ENCODE results near the gene NSMCE4A. TPM values are rescaled to one million over a fixed set of nuclear protein-coding genes. Genes with fewer than 3 reads are reported as not detected.

Gene NSMCE4A
- total and polyA plus RNA-seq, 2 of the 4 experiments (the other 2 are of a cell fraction), result 13.4 to 33.2 TPM

DNA sequence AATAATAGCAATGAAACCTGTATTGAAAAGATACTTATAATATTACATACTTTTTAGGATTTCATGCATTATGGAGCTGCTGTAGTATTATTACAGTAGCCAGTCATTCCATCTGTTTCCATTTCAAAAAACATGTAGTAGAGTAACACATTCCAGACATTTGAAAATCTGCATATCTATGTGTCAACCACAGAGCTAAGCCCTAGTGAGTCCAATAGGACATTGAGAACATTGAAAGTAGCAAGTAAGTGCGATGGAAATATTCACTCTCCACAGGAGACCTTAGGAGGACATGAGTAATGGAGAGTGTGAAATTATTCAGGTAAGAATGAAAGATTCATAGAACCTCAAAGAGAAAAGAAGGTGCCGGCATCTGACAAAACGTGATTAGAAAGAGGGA, 15.3 kb downstream of the NSMCE4A start:
- H3K56ac ChIP-seq (ENCODE audit: extremely low read depth, insufficient read depth, low read length), result no peak overlapping the region
- H3K14ac ChIP-seq (replicated peaks; ENCODE audit: low read depth, low read length), result no peak overlapping the region
- dilution Hi-C loops (cut with HindIII; ENCODE audit: low sequenced_read_pairs, unreplicated experiment) (no loop called here), in situ Hi-C loops (cut with MboI; ENCODE audit: low sequenced_read_pairs) (no loop called here), intact Hi-C loops (cut with micrococcal nuclease) (no loop called here)
- no peaks in the 10 kb centered on the region for H3K27me3 ChIP-seq (ENCODE audit: control insufficient read depth, insufficient read depth, low read length)
- no peak overlapping the region for H3K23ac ChIP-seq (ENCODE audit: low read depth, low read length)
- no CpG with 5 or more reads among the region's 3 CpGs for WGBS, 2 experiments (ENCODE audit: extremely low coverage in 2 of 2, insufficient read length in 1 of 2)
- ChIA-PET POLR2A (ENCODE audit: unreplicated experiment) (no interaction called here), CTCF (interaction anchor here (0.6 kb wide), 1 partner anchor 40 kb away, joined by 3 read pairs; no protein-coding TSS in a partner anchor)
- DNase-seq, result no peak
- no peak overlapping the region for H3K18ac ChIP-seq (ENCODE audit: low read depth, low read length)
- H2AK5ac ChIP-seq (ENCODE audit: low read depth, low read length), result no peak overlapping the region
- no peak overlapping the region for H2BK20ac ChIP-seq (ENCODE audit: low read depth, low read length)
- H3K9me3 ChIP-seq (ENCODE audit: control insufficient read depth, insufficient read depth, low read length), result no peaks in the 10 kb centered on the region
- H3K4me3 ChIP-seq (ENCODE audit: insufficient read depth, low read depth, low read length), result no peak overlapping the region
- TF ChIP-seq MXI1 (IDR thresholded peaks at IDR 0.05; ENCODE audit: borderline replicate concordance, low read depth, low read length) (no peak), MAFK (IDR thresholded peaks at IDR 0.05; ENCODE audit: low read depth, low read length) (no peak), MAZ (IDR thresholded peaks at IDR 0.05; ENCODE audit: borderline replicate concordance, low read depth, low read length) (no peak), RFX5 (IDR thresholded peaks at IDR 0.05; ENCODE audit: low read depth, low read length) (no peak), CEBPB (IDR thresholded peaks at IDR 0.05; ENCODE audit: low read depth, low read length) (no peak), RCOR1 (IDR thresholded peaks at IDR 0.05; ENCODE audit: insufficient replicate concordance, low read length) (no peak), CHD1 (IDR thresholded peaks at IDR 0.05; ENCODE audit: low read depth, low read length) (no peak), BHLHE40 (IDR thresholded peaks at IDR 0.05; ENCODE audit: low read depth, low read length) (no peak), NFE2L2 (IDR thresholded peaks at IDR 0.05; ENCODE audit: low read depth, low read length) (no peak), SMC3 (IDR thresholded peaks at IDR 0.05; ENCODE audit: low read depth, low read length) (no peak)
- TF ChIP-seq, protein P1, sequence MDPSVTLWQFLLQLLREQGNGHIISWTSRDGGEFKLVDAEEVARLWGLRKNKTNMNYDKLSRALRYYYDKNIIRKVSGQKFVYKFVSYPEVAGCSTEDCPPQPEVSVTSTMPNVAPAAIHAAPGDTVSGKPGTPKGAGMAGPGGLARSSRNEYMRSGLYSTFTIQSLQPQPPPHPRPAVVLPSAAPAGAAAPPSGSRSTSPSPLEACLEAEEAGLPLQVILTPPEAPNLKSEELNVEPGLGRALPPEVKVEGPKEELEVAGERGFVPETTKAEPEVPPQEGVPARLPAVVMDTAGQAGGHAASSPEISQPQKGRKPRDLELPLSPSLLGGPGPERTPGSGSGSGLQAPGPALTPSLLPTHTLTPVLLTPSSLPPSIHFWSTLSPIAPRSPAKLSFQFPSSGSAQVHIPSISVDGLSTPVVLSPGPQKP (IDR thresholded peaks at IDR 0.05; ENCODE audit: borderline replicate concordance, low read depth, low read length), result no peak
- TF ChIP-seq, protein P2, sequence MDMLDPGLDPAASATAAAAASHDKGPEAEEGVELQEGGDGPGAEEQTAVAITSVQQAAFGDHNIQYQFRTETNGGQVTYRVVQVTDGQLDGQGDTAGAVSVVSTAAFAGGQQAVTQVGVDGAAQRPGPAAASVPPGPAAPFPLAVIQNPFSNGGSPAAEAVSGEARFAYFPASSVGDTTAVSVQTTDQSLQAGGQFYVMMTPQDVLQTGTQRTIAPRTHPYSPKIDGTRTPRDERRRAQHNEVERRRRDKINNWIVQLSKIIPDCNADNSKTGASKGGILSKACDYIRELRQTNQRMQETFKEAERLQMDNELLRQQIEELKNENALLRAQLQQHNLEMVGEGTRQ (IDR thresholded peaks at IDR 0.05; ENCODE audit: low read depth, low read length), result no peak
- TF ChIP-seq, protein P3, sequence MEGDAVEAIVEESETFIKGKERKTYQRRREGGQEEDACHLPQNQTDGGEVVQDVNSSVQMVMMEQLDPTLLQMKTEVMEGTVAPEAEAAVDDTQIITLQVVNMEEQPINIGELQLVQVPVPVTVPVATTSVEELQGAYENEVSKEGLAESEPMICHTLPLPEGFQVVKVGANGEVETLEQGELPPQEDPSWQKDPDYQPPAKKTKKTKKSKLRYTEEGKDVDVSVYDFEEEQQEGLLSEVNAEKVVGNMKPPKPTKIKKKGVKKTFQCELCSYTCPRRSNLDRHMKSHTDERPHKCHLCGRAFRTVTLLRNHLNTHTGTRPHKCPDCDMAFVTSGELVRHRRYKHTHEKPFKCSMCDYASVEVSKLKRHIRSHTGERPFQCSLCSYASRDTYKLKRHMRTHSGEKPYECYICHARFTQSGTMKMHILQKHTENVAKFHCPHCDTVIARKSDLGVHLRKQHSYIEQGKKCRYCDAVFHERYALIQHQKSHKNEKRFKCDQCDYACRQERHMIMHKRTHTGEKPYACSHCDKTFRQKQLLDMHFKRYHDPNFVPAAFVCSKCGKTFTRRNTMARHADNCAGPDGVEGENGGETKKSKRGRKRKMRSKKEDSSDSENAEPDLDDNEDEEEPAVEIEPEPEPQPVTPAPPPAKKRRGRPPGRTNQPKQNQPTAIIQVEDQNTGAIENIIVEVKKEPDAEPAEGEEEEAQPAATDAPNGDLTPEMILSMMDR (conservative IDR thresholded peaks at IDR 0.05; ENCODE audit: low read depth, low read length), result no peak
- no peak overlapping the region for H3K27ac ChIP-seq (ENCODE audit: insufficient read depth, low read length)
- BruUV-seq (replicated peaks), result no TSS peak
- H2BK5ac ChIP-seq (ENCODE audit: low read depth, low read length, poor library complexity, severe bottlenecking), result no peak overlapping the region
- peaks cover 3% of the 10 kb centered on the region for H3K4me1 ChIP-seq (ENCODE audit: control insufficient read depth, insufficient read depth, low read length)
- no peak overlapping the region for H3K4ac ChIP-seq (ENCODE audit: low read depth, low read length)
- H3K9me1 ChIP-seq (ENCODE audit: insufficient read depth, low read length), result peaks cover 6% of the 10 kb centered on the region; the same call in 1 of the 2 replicates
- no peak overlapping the region for H2BK15ac ChIP-seq (ENCODE audit: low read depth, low read length)
- H3K36me3 ChIP-seq (ENCODE audit: control insufficient read depth, insufficient read depth, low read length), result 0 out of 2 replicates have a peak, but pooled peaks cover 2% of the 10 kb centered on the region
- H4K5ac ChIP-seq (ENCODE audit: low read depth, low read length), result no peak overlapping the region
- H4K20me1 ChIP-seq (ENCODE audit: insufficient read depth, low read length), result no peaks in the 10 kb centered on the region
- H3K79me1 ChIP-seq (ENCODE audit: low read depth in 1 of 2, low read length in 2 of 2), result no peaks in the 10 kb centered on the region
- ATAC-seq (ENCODE audit: low read depth), result no peak
- no peak overlapping the region for H2BK120ac ChIP-seq (ENCODE audit: low read depth, low read length)
- no peak overlapping the region for H4K91ac ChIP-seq (ENCODE audit: insufficient read depth, low read depth, low read length)
- no peak overlapping the region for H2AK9ac ChIP-seq (replicated peaks; ENCODE audit: low read depth, low read length, poor library complexity)
- H3K9ac ChIP-seq (ENCODE audit: low read depth, low read length), result no peak overlapping the region
- H3K4me2 ChIP-seq (ENCODE audit: low read depth, low read length), result no peak overlapping the region
- no peak overlapping the region for H4K8ac ChIP-seq (ENCODE audit: low read depth in 2 of 2, low read length in 2 of 2)
- no peak overlapping the region for H2AFZ ChIP-seq (replicated peaks; ENCODE audit: low read length, poor library complexity)

Measured in IMR-90 (cell line).